HG03521 (cell line): ENCODE results near the gene CD28.
"Not testable (repeated sequence)": the region's sequence is repeated elsewhere in the genome, so short reads cannot be mapped to it uniquely, and the experiment has no call there.

Experiments used
- ATAC-seq: cut with Tn5 transposase; IDR thresholded peaks from one replicate; pipeline ENCODE4 v1.9.1; 2021; ENCODE audit warnings: mild to moderate bottlenecking, moderate library complexity; ENCODE audit not compliant: unreplicated experiment

Gene CD28

GRCh38 chr2:203743441-203743981 is 37.1 kb downstream of the CD28 start:
- no peak for ATAC-seq

- no peak for ATAC-seq
Measured at GRCh38 chr2:203744091-203744490, 37.7 kb downstream of the CD28 start.

GRCh38 chr2:203745267-203745666 is 38.8 kb downstream of the CD28 start:
- no peak for ATAC-seq

- no peak for ATAC-seq
Measured at GRCh38 chr2:203748331-203749126, 42.1 kb downstream of the CD28 start.

GRCh38 chr2:203750346-203751068 is 44.1 kb downstream of the CD28 start:
- no peak for ATAC-seq

GRCh38 chr2:203751685-203752271 is 45.3 kb downstream of the CD28 start:
- ATAC-seq: no peak

- no peak for ATAC-seq
Measured at GRCh38 chr2:203756161-203756560, 49.7 kb downstream of the CD28 start.

GRCh38 chr2:203758841-203759689 is 52.6 kb downstream of the CD28 start:
- ATAC-seq: no peak

- ATAC-seq: no peak
Measured at GRCh38 chr2:203759690-203760365, 53.4 kb downstream of the CD28 start.

- ATAC-seq: no peak
Measured at GRCh38 chr2:203761121-203761520, 54.7 kb downstream of the CD28 start.

- no peak for ATAC-seq
Measured at GRCh38 chr2:203763241-203763937, 57.0 kb downstream of the CD28 start.

- ATAC-seq: no peak
Measured at GRCh38 chr2:203763938-203764664, 57.7 kb downstream of the CD28 start.

GRCh38 chr2:203772456-203773165 is 66.2 kb downstream of the CD28 start:
- no peak for ATAC-seq

- no peak for ATAC-seq
Measured at GRCh38 chr2:203774760-203775159, 68.3 kb downstream of the CD28 start.

GRCh38 chr2:203775684-203776083 is 69.2 kb downstream of the CD28 start:
- no peak for ATAC-seq

- no peak for ATAC-seq
Measured at GRCh38 chr2:203777030-203777429, 70.6 kb downstream of the CD28 start.

- not testable (repeated sequence) for ATAC-seq
Measured at GRCh38 chr2:203779477-203780073, 73.1 kb downstream of the CD28 start.

GRCh38 chr2:203780231-203780630 is 73.8 kb downstream of the CD28 start:
- no peak for ATAC-seq
